Measurements from ENCODE around the gene MAPK8IP3.

The MAPK8IP3 gene

DNA sequence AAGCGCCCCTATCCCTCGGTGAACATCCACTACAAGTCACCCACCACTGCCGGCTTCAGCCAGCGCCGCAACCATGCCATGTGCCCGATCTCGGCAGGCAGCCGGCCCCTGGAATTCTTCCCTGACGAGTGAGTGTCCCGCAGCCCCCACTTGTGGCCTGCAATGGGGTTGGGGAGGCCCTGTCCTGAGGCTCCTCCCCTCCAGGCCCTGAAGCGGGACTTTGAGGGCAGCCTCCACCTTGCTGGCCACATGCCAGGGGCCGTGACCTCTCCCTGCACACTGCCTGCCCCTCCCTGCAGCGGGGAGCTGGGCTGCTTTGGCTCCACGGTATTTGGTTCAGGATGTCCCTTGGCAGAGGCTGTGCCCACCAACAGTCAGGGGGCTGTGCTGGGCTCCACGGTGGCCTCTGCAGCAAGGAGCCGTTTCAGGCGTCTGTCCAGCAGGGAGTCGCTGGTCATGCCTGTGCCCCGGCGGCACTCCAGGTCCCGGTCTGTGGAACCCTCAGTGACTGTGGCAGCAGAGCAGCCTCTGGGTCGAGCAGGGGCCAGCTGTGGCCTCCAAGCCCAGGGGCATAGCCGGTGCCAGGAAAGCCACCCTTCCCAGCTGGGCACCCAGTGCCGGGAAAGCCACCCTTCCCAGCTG lies 57.0 kb downstream of the MAPK8IP3 start:
- no peak for DNase-seq

DNA sequence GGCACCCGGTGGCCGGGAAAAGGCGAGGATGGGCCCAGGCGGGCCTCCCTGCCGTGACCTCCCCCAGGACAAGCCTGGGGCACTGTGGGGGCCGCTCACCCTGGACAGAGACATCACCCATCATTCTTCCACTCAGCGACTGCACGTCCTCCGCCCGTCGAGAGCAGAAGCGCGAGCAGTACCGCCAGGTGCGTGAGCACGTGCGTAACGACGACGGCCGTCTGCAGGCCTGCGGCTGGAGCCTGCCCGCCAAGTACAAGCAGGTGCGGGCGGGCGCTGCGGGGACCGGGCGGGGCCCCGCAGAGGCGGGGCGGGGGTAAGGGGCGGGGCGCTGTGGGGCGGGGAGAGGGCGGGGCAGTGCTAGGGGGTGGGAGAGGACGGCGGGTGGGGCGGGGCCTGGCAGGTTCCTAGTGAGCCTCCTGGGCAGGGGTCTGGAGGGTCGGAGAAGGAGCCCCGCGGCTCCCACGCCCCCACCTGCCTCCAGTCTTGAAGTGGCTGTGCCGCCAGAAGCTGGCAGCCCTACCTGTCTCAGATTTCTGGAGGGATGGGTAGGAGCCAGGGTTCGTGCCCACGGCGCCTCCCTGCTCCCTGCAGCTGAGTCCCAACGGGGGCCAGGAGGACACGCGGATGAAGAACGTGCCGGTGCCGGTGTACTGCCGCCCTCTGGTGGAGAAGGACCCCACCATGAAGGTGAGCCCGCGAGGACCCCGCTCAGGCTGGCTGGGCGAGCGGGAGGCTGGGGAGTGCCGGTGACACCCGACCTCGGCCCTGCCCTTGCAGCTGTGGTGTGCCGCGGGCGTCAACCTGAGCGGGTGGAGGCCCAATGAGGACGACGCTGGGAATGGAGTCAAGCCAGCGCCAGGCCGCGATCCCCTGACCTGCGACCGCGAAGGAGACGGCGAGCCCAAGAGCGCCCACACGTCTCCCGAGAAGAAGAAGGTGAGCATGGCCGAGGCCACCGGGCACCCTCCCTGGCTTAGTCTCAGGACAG lies 57.8 kb downstream of the MAPK8IP3 start:
- no peak for DNase-seq

DNA sequence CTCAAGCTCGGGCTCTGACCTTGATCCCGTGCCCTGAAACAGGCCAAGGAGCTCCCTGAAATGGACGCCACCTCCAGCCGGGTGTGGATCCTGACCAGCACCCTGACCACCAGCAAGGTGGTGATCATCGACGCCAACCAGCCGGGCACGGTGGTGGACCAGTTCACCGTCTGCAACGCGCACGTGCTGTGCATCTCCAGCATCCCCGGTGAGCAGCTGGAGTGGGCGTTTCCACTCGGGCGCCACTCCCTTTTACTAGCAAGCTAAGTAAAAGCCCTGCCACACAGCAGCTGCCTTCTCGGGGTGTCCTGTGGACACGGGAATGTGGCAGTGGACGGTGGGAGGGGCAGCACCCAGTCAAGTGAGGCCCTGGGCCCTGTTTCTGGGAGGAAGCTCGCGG lies 59.0 kb downstream of the MAPK8IP3 start:
- no peak for DNase-seq

DNA sequence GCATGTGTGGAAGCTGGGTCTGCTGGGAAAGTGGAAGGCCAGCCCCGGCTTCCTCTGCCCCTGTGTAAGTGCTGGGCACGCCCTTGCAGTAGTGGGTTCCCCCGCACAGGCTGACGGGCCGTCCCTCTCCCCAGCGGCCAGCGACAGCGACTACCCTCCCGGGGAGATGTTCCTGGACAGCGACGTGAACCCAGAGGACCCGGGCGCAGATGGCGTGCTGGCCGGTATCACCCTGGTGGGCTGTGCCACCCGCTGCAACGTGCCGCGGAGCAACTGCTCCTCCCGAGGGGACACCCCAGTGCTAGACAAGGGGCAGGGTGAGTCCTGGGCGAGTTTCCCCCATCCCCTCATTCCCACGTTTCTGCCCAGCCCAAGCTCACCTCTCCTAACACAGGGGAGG lies 59.8 kb downstream of the MAPK8IP3 start:
- DNase-seq, result no peak

DNA sequence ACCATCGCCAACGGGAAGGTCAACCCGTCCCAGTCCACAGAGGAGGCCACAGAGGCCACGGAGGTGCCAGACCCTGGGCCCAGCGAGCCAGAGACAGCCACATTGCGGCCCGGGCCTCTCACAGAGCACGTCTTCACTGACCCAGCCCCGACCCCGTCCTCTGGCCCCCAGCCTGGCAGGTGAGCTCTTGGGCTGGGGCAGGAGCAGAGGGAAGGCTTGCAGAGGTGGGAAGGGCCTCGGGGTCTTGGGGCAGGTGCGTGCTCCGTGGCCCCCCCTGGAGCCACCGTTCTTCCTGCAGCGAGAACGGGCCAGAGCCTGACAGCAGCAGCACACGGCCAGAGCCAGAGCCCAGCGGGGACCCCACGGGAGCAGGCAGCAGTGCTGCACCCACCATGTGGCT lies 60.2 kb downstream of the MAPK8IP3 start:
- no peak for DNase-seq

DNA sequence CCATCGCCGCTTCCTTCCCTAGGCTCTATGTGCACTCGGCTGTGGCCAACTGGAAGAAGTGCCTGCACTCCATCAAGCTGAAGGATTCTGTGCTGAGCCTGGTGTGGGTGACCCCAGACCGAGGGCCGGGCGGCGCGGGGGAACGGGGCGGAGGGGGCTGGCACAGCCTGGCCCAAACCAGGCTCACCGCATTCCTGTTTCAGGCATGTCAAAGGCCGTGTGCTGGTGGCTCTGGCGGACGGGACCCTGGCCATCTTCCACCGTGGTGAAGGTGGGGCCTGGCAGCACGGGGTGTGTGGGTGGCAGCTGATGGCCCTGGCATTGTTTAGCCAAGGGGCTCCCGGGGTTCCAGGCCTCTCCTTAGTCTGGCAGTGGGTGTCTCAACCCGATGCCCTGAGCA lies 60.7 kb downstream of the MAPK8IP3 start:
- DNase-seq, result no peak

DNA sequence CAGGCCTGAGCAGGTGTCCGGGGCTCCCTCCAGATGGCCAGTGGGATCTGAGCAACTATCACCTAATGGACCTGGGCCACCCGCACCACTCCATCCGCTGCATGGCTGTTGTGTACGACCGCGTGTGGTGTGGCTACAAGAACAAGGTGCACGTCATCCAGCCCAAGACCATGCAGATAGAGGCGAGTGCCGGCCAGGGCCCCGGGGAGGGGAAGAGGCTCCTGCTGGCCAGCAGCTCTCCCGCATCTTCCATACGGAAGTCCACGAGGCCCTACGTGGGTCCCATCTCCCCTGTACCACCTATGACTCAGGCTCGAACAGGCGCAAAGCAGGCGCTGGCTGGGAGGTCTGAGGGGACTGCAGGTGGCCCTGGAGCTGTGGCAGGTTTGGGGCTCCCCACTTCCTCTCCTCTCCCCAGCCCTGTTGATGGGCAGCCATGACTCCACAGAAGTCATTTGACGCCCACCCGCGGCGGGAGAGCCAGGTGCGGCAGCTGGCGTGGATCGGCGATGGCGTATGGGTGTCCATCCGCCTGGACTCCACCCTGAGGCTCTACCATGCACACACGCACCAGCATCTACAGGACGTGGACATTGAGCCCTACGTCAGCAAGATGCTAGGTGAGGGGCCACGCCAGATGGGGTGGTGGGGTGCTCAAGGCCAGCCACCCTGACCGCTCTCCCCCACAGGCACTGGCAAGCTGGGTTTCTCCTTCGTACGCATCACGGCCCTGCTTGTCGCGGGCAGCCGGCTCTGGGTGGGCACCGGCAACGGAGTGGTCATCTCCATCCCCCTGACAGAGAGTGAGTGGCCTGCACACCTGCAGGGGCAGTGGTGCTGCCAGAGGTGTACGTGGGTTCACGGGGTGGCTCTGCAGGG lies 61.4 kb downstream of the MAPK8IP3 start:
- DNase-seq, result no peak

DNA sequence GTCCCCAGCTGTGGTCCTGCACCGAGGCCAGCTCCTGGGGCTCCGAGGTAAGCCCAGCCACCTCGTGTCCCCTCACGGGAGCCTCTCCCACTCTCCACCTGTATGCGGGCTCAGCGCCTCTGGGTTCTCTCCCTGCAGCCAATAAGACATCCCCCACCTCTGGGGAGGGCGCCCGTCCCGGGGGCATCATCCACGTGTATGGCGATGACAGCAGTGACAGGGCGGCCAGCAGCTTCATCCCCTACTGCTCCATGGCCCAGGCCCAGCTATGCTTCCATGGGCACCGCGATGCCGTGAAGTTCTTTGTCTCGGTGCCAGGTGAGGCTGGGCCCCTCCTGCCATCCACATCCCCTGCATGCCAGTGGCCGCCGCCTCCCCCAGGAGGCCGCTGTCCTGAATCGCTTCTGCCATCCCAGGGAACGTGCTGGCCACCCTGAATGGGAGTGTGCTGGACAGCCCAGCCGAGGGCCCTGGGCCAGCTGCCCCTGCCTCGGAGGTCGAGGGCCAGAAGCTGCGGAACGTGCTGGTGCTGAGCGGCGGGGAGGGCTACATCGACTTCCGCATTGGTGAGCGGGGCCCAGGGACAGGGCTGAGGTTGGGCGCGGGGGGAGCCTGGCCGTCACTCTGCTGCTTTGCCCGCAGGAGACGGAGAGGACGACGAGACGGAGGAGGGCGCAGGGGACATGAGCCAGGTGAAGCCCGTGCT lies 62.2 kb downstream of the MAPK8IP3 start:
- DNase-seq, result no peak

DNA sequence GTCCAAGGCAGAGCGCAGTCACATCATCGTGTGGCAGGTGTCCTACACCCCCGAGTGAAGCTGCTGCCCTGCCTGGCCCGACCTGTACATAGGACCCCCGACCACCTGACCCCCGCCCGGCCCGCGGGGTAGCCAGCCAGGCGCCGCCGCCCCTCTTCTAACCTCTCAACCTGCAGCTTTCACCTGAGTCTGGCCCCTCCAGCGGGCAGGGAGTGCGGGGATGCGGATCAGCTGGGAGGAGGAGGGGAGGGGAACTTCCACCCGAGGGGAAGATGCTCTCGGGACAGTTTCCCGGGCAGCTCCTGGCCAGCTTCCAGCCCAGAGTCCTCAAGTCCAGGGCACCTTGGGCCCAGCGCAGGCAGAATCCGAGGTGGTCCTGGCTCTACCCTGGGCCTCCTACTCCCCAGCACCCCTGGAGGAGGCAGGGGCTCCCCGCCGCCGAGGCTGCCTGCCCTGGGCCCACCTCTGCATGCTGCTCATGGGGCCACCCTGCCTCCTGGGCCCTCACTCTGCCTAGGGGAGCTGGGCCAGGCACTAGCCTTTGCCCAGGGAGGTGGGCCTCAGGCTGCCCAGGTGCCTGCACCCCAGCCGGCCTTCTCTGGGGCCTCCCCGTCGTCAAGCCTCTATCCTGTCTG lies 62.9 kb downstream of the MAPK8IP3 start:
- DNase-seq, result no peak

DNA sequence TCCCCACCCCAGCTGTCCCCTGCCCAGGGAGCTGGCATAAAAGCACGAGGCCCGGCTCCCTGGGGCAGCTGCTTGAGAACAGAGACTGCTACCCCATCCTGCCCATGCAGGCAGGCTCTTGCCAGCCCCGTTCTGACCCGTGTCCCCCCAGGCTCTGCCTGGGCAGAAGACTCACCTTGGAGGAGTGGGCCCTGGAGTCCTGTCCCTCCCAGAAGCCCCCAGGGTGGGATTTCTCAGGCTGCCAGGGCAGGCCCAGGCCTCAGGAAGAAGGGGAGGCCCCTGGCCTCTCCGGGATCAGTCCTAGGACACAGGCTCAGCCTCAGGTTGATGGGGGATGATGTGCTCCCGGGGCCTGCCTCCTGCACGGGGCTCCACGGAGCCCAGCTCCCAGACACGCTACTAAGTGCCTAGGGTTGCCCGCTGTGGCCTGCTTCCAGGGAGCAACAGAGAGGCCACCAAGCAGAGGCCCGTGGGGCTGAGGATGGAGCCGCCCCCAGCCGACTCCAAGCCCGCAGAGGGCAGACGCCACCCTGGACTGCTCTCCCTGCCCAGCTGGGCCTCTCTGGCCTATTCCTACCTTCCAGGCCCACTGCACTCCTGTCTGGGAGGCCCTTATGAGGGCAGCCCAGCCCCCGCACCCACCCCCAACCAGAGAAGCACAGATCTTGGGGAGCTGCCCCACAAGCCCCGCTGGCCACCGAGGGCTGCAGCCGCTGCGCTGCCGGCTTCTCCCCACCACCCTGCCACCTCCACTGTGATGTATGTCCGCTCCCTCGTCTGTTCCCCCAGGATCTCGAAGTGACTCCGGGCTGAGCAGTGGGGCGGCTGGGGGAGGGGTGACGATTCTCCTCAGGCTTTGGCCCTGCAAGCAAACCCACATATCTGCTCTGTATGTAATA lies 63.7 kb downstream of the MAPK8IP3 start:
- no peak for DNase-seq

DNA sequence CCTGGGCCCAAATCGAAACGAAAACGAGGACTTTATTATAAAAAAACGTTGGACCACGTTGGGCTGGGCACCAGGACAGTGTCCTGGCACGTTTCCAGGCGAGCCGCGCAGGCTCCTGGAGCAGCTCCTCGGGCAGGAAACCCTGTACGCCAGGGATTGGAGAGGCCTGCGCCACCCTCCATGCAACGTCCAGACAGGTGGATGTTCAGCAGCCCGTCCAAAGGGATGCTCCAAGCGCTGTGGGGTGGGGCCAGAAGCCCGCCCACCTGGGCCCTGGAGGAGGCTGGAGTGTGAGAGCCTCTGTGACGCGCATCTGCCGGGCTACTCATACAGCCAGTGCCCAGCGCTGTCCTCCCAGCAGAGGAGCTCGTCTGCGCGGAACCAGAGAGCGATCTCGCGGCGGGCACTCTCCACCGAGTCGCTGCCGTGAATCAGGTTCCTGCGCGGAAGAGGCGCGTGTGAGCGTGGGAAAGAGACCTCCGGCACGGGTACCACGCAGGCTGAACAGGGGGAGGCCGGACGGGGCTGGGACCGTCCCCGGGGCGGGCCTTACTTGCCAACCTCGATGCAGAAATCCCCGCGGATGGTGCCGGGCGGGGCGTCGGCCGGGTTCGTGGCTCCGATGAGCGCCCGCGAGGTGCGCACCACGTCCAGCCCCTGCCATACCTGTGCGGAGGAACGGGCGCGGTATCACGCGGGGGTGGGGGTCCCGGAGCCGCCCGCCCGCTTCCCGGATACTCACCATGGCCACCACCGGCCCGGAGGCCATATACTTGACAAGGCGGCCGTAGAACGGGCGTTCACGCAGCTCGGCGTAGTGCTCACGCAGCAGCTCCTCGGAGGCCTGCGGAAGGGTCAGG lies 64.6 kb downstream of the MAPK8IP3 start:
- peak; percentile 44 to 54 for DNase-seq

DNA sequence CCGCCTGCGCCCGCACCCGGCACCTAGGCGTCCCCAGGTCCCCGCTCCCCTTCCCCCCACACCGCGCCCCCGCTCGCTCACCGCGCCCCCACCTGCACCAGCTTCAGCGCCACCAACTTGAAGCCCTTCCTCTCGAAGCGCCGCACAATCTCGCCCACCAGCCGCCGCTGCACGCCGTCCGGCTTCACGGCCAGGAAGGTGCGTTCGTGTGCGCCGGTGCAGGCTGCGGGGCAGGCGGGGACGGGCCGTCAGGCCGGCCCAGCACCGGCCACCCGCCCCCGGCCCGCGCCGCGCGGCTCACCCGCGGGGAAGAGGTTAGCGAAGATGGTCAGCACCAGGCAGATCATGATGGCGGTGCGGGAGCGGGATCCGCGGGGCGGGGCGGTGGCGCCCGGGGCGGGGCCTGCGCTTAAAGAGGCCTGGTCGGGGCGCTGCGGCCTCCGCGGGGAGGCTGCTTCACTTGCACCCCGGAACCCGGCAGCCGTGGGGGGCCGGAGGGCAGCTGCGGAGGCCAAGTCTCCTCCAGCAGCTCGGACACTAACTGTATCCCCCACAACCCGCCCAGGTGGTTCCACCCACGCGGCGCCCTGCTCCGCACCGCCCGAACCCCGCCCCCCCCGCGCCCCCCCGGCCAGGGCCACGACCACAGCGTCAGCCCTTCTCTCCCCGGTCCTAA lies 65.3 kb downstream of the MAPK8IP3 start, which contains the start of gene NME3:
NME3 (minus strand) TSS at position 356 of the 676 bp plus-strand sequence; CDS start at position 347, 9 bp downstream.
- DNase-seq, result peak; percentile 67 to 72

DNA sequence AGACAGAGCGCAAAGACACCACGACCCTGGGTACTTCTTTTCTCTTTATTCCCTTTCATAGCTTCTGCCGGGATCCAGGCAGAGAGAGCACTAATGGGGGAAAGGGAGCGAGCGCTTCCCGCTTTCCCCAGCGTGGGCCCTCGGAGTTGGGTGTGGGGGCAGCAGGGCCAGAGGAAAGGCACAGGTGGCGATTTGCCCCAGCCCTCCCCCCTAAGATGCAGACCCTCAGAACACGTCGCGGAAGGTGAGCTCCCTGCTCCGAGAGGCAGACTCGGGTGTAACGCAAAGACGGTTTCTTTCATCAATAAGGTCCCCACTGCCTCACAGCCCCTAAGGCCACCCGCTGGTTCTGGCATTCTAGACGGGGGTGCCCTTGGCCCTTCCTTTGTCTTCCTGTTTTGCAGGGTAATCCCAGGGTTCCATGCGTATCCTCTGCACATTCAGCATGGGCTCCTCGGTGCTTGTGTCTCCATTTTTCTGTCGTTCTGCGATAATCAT lies 65.9 kb downstream of the MAPK8IP3 start:
- DNase-seq, result no peak

DNA sequence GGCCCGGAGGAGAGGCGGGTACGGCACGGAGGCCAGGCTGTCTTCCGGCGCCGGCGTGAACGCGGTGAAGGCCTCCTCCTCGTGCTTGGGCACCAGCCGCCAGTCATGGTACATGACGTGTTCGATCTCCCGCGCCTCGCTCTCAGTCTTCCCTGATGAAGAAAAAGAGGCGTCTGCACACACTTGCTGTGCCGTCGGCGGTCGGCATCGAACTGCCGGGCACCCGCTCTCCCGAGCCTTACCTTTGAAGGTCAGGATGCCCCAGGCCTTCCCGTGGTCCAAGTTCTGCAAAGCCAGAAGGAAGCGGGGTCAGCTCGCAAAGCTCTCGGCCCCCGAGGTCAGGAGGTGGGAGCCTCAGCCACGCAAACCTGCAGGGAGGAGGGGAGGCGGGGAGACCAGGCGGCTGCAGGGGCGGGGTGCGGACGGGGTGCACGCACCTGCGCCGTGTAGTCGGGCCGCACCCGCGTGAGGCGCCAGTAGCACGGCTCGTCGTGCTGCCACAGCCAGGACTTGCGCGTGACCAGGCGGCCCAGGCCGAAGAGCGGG lies 66.4 kb downstream of the MAPK8IP3 start, which contains the start of gene EME2:
EME2 (plus strand) TSS at position 449 of the 546 bp plus-strand sequence. CDS start 418 bp downstream, outside the sequence.
- peak; percentile 39 to 44 for DNase-seq

DNA sequence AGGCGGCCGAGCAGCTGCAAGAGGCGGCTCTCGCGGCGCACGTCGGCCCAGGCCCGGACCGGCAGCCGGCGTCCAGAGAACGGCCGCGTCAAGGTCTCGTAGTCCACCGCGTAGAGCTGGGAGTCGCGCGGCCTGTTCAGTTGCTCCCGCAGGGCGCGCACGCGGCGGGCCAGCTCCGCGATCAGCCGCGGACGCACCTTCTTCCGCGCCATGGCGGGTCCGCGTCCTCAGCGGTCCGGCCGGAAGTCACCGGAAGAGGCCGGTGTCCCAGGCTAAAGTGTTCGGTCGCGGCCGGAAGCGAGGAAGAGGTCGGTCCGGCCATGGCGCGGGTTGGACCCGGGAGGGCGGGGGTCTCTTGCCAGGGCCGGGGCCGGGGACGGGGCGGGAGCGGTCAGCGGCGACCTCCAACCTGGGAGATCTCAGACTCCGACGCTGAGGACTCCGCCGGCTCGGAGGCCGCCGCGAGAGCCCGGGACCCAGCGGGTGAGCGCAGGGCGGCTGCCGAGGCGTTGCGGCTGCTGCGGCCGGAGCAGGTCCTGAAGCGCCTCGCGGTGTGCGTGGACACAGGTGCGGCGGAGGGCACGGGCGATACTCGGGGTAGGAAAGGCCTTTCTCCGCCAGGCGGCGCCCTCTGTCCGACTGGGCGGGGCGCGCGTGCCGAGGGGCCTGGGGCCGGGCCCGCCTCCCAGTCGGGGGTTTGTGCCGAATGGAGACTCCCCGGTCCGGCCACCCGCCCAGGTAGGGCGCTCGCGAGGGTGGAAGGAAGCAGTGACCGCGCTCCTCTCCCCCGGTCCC lies 67.1 kb downstream of the MAPK8IP3 start, which contains the start of gene MRPS34:
MRPS34 (minus strand) TSS at position 227 of the 795 bp plus-strand sequence; CDS start at position 212, 15 bp downstream.
- peak; percentile 74 to 79 for DNase-seq

DNA sequence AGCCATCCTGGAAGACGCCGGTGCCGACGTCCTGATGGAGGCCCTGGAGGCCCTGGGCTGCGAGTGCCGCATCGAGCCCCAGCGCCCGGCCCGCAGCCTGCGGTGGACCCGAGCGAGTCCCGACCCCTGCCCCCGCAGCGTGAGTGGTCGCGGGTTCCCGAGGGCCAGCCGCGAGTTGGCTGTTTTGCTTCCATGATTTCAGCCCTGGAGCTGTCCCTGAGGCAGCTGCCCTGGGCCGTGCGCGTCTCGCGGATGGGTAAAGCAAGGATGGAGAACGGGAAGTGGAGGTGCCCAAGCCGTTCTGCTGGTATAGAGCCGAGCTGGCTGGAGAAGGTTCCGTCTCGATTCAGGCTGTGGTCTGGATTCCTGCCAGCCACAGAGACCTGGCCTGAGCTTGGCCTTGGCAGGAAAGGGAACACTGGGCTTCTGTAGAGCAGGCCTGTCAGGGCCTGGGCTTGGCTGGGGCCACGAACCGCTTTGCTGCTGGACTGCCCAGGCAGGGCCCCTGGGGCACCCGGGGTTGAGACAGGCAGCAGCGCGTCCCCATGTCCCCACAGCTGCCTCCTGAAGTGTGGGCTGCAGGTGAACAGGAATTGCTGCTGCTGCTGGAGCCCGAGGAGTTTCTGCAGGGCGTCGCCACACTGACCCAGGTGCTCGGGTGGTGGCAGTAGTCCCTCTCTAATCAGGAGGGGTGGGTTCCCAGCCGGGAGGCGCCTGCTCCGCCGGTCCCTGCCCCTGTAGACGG lies 67.9 kb downstream of the MAPK8IP3 start:
- no peak for DNase-seq

DNA sequence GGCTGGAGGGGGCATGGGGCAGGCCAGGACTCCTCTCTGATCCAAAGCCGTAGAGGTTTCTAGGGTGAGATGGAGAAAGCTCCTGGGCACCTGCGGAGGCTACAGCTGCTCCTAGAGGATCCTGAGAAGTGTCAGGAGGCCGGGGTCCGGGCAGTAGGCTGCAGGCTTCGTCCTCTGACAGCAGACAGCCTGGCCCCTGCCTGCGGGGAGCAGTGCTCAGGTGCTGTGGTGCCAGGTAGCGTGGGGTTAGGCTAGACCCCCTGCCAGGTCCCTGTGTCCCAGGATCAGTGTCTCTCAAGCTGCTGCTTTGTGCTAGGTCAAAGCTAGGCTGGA lies 68.4 kb downstream of the MAPK8IP3 start:
- no peak for DNase-seq

All from activated CD4-positive, alpha-beta T cell treated with anti-CD3 and anti-CD28 coated beads for 4 hours (primary cell).